Measurements from ENCODE around the gene TMIGD2.

The TMIGD2 gene

GRCh38 chr19:4327877-4328242, 25.7 kb upstream of the TMIGD2 start:
- intact Hi-C loops (cut with DNase I) = loop anchor here (2.0 kb wide), 1 partner anchor 15 kb away; the partner anchor contains the start of gene MPND
- no peak for DNase-seq

- intact Hi-C loops (cut with DNase I) = no loop called here
- peak; percentile 22 to 83 (median 68) for DNase-seq
Observed at GRCh38 chr19:4327252-4327876, 25.2 kb upstream of the TMIGD2 start.

- intact Hi-C loops (cut with DNase I) = no loop called here
- no peak for DNase-seq
Observed at GRCh38 chr19:4326837-4327251, 24.7 kb upstream of the TMIGD2 start.

GRCh38 chr19:4326215-4326836, 24.1 kb upstream of the TMIGD2 start:
- intact Hi-C loops (cut with DNase I) = no loop called here

GRCh38 chr19:4324228-4324627, 22.0 kb upstream of the TMIGD2 start:
- no peak for DNase-seq
- intact Hi-C loops (cut with DNase I) = no loop called here

More at GRCh38 chr19:4326215-4326836, 24.1 kb upstream of the TMIGD2 start:
- no peak for DNase-seq

GRCh38 chr19:4323692-4324091, 21.5 kb upstream of the TMIGD2 start:
- intact Hi-C loops (cut with DNase I) = no loop called here
- no peak for DNase-seq

- no peak for DNase-seq
- intact Hi-C loops (cut with DNase I) = no loop called here
Observed at GRCh38 chr19:4322942-4323665, 20.9 kb upstream of the TMIGD2 start.

GRCh38 chr19:4320419-4320818, 18.2 kb upstream of the TMIGD2 start:
- no peak for DNase-seq
- intact Hi-C loops (cut with DNase I) = no loop called here

GRCh38 chr19:4319067-4319718, 17.0 kb upstream of the TMIGD2 start:
- DNase-seq = no peak
- intact Hi-C loops (cut with DNase I) = no loop called here

GRCh38 chr19:4318460-4318859, 16.3 kb upstream of the TMIGD2 start:
- DNase-seq = no peak
- intact Hi-C loops (cut with DNase I) = no loop called here

- intact Hi-C loops (cut with DNase I) = no loop called here
- DNase-seq = no peak
Observed at GRCh38 chr19:4316956-4317355, 14.8 kb upstream of the TMIGD2 start.

GRCh38 chr19:4313847-4314490, 11.8 kb upstream of the TMIGD2 start:
- intact Hi-C loops (cut with DNase I) = no loop called here

GRCh38 chr19:4310247-4311121, 8.3 kb upstream of the TMIGD2 start:
- no peak for DNase-seq
- intact Hi-C loops (cut with DNase I) = no loop called here

More at GRCh38 chr19:4313847-4314490, 11.8 kb upstream of the TMIGD2 start:
- DNase-seq = no peak

- intact Hi-C loops (cut with DNase I) = no loop called here
- no peak for DNase-seq
Observed at GRCh38 chr19:4305659-4306058, 3.5 kb upstream of the TMIGD2 start.

GRCh38 chr19:4305257-4305612, 3.0 kb upstream of the TMIGD2 start:
- DNase-seq = no peak
- intact Hi-C loops (cut with DNase I) = no loop called here

- DNase-seq = peak in 41 of 42 donors; percentile 31 to 82 (median 67)
- intact Hi-C loops (cut with DNase I) = no loop called here
Observed at GRCh38 chr19:4304538-4305256, 2.5 kb upstream of the TMIGD2 start, which contains the start of gene FSD1. Gene FSD1, plus strand, starts transcription at chr19:4304598. Its CDS starts 149 bp downstream, at chr19:4304747.

- no peak for DNase-seq
Observed at GRCh38 chr19:4303819-4304537, 1.8 kb upstream of the TMIGD2 start.

More at GRCh38 chr19:4303819-4304537, 1.8 kb upstream of the TMIGD2 start:
- intact Hi-C loops (cut with DNase I) = no loop called here
